H9 (cell line): Measurements from ENCODE around the gene GATC. TPM values are rescaled to one million over a fixed set of nuclear protein-coding genes. Genes with fewer than 3 reads are reported as not detected.

Experiments
- DNase-seq: peaks from one replicate; pipeline ENCODE4 v3.0.0-alpha.2; 2017
- H2AFZ ChIP-seq: one replicate; pipeline ENCODE4 v1.6.1; 2013; ENCODE audit warnings: mild to moderate bottlenecking, low read length, control low read depth, moderate library complexity
- H2AK5ac ChIP-seq: 2 replicates; pipeline ENCODE4 v1.6.1; 2013; ENCODE audit warnings: low read length, control low read depth, mixed read lengths; ENCODE audit not compliant: insufficient read length
- H2BK120ac ChIP-seq: one replicate; pipeline ENCODE4 v1.6.1; 2013; ENCODE audit warnings: low read depth, mild to moderate bottlenecking, low read length, control low read depth, inconsistent platforms; ENCODE audit not compliant: poor library complexity, severe bottlenecking
- H2BK12ac ChIP-seq: 2 replicates; pipeline ENCODE4 v1.6.1; 2013; ENCODE audit warnings: low read length, control low read depth, mixed read lengths, low read depth; ENCODE audit not compliant: insufficient read length
- H2BK15ac ChIP-seq: 2 replicates; pipeline ENCODE4 v1.6.1; 2013; ENCODE audit warnings: low read depth, low read length, control low read depth
- H2BK20ac ChIP-seq: one replicate; pipeline ENCODE4 v1.6.1; 2013; ENCODE audit warnings: low read depth, mild to moderate bottlenecking, low read length, control low read depth, inconsistent platforms; ENCODE audit not compliant: poor library complexity, severe bottlenecking
- H2BK5ac ChIP-seq: 2 replicates; pipeline ENCODE4 v1.6.1; 2013; ENCODE audit warnings: low read length, control low read depth, mixed read lengths; ENCODE audit not compliant: insufficient read length
- H3K14ac ChIP-seq: 2 replicates; pipeline ENCODE4 v1.6.1; 2013; ENCODE audit warnings: low read length, control low read depth; ENCODE audit not compliant: insufficient read depth
- H3K18ac ChIP-seq: 2 replicates; pipeline ENCODE4 v1.6.1; 2013; ENCODE audit warnings: low read depth, mild to moderate bottlenecking, mixed read lengths, low read length, control low read depth; ENCODE audit not compliant: insufficient read length
- H3K23ac ChIP-seq: 2 replicates; pipeline ENCODE4 v1.6.1; 2013; ENCODE audit warnings: low read length, control low read depth, mixed read lengths, low read depth; ENCODE audit not compliant: insufficient read length
- H3K23me2 ChIP-seq: 2 replicates; pipeline ENCODE4 v1.6.1; 2013; ENCODE audit warnings: low read depth, mild to moderate bottlenecking, mixed read lengths, low read length, control low read depth; ENCODE audit not compliant: insufficient read length, poor library complexity, severe bottlenecking
- H3K27ac ChIP-seq: 2 replicates; pipeline ENCODE4 v1.5.1; 2013; ENCODE audit warnings: low read length, control low read depth, mixed read lengths, low read depth; ENCODE audit not compliant: insufficient read length
- H3K27me3 ChIP-seq: 2 replicates; pipeline ENCODE4 v1.6.1; 2013; ENCODE audit warnings: low read length, control low read depth, inconsistent platforms; ENCODE audit not compliant: insufficient read depth
- H3K4ac ChIP-seq: 2 replicates; pipeline ENCODE4 v1.6.1; 2013; ENCODE audit warnings: low read depth, mild to moderate bottlenecking, control low read depth, inconsistent platforms, low read length, moderate library complexity
- H3K4me1 ChIP-seq: 2 replicates; pipeline ENCODE4 v1.6.1; 2013; ENCODE audit warnings: low read length, control low read depth, inconsistent platforms; ENCODE audit not compliant: insufficient read depth
- H3K4me2 ChIP-seq: 2 replicates; pipeline ENCODE4 v1.6.1; 2013; ENCODE audit warnings: low read length, control low read depth, mixed read lengths; ENCODE audit not compliant: insufficient read length, insufficient read depth
- H3K56ac ChIP-seq: 2 replicates; pipeline ENCODE4 v1.6.1; 2013; ENCODE audit warnings: low read depth, mild to moderate bottlenecking, mixed read lengths, low read length, control low read depth; ENCODE audit not compliant: insufficient read length
- H3K79me1 ChIP-seq: 2 replicates; pipeline ENCODE4 v1.6.1; 2013; ENCODE audit warnings: low read depth, mild to moderate bottlenecking, moderate library complexity, low read length, control low read depth, inconsistent platforms; ENCODE audit not compliant: insufficient read depth, poor library complexity, severe bottlenecking
- H3K79me2 ChIP-seq: 2 replicates; pipeline ENCODE4 v1.6.1; 2013; ENCODE audit warnings: low read length, control low read depth, inconsistent platforms; ENCODE audit not compliant: insufficient read depth
- H3K9ac ChIP-seq: 2 replicates; pipeline ENCODE4 v1.6.1; 2013; ENCODE audit warnings: low read length, control low read depth, mixed read lengths; ENCODE audit not compliant: insufficient read length; ENCODE audit errors: extremely low read depth
- H3K9me3 ChIP-seq: one replicate; pipeline ENCODE4 v1.6.1; 2013; ENCODE audit warnings: low read depth, low read length, inconsistent platforms; ENCODE audit not compliant: control insufficient read depth
- H3T11ph ChIP-seq: one replicate; pipeline ENCODE4 v1.6.1; 2013; ENCODE audit warnings: mild to moderate bottlenecking, low read length, control low read depth, inconsistent platforms
- H4K20me1 ChIP-seq: one replicate; pipeline ENCODE4 v1.6.1; 2013; ENCODE audit not compliant: control insufficient read depth, insufficient read length, insufficient read depth
- H4K5ac ChIP-seq: 2 replicates; pipeline ENCODE4 v1.6.1; 2013; ENCODE audit warnings: low read depth, mild to moderate bottlenecking, mixed read lengths, low read length, control low read depth; ENCODE audit not compliant: insufficient read length
- H4K8ac ChIP-seq: replicated peaks from 2 replicates; pipeline ENCODE4 v1.6.1; 2013; ENCODE audit warnings: low read length, control low read depth, mixed read lengths, low read depth; ENCODE audit not compliant: insufficient read length
- H4K91ac ChIP-seq: 2 replicates; pipeline ENCODE4 v1.6.1; 2013; ENCODE audit warnings: low read depth, mild to moderate bottlenecking, moderate library complexity, mixed read lengths, low read length, control low read depth; ENCODE audit not compliant: insufficient read length
- H3K27ac Mint-ChIP-seq, 3 experiments: 2 replicates in 2 of 3; 3 replicates in 1 of 3; pipeline ENCODE4 v1.8.0; 2020 to 2021; ENCODE audit warnings: mixed read lengths in 3 of 3, mild to moderate bottlenecking in 1 of 3, moderate library complexity in 1 of 3
- H3K27me3 Mint-ChIP-seq: 2 replicates; pipeline ENCODE4 v1.8.0; 2021; ENCODE audit warnings: low read depth, mild to moderate bottlenecking, moderate library complexity, mixed read lengths
- H3K36me3 Mint-ChIP-seq, 3 experiments: 2 replicates in 2 of 3; 3 replicates in 1 of 3; pipeline ENCODE4 v1.8.0; 2020 to 2021; ENCODE audit warnings: low read depth in 3 of 3, mixed read lengths in 3 of 3; ENCODE audit not compliant: insufficient read depth in 1 of 3
- H3K4me1 Mint-ChIP-seq, 2 experiments: 2 replicates each; pipeline ENCODE4 v1.8.0; 2020; ENCODE audit warnings: mixed read lengths in 2 of 2
- H3K4me3 Mint-ChIP-seq, 2 experiments: 2 replicates in 1 of 2; 3 replicates in 1 of 2; pipeline ENCODE4 v1.8.0; 2020 to 2021; ENCODE audit warnings: mild to moderate bottlenecking in 2 of 2, mixed read lengths in 2 of 2, moderate library complexity in 1 of 2
- H3K9me3 Mint-ChIP-seq, 2 experiments: 2 replicates in 1 of 2; 3 replicates in 1 of 2; pipeline ENCODE4 v1.8.0; 2020; ENCODE audit warnings: mild to moderate bottlenecking in 2 of 2, mixed read lengths in 2 of 2, moderate library complexity in 1 of 2
- CTCF ChIP-seq: fragments of 200-600 bp; sonication (generic); conservative IDR thresholded peaks from 3 replicates; pipeline ENCODE4 v1.8.0; 2021; ENCODE audit warnings: antibody characterized with exemption, mild to moderate bottlenecking
- WGBS: extraction: QIAGEN DNeasy Blood & Tissue Kit; methylation state at CpG from one replicate; pipeline ENCODE4 v1.1.7; 2013; ENCODE audit warnings: missing lambda C conversion rate, low lambda C conversion rate, mixed read lengths; ENCODE audit not compliant: insufficient read length; ENCODE audit errors: extremely low coverage; 5-methylcytosine and 5-hydroxymethylcytosine counted together
- total RNA-seq: library from RNA; stranded (reverse); gene quantifications from 2 replicates; pipeline ENCODE4 v1.2.1, GENCODE V29; 2021

The GATC gene
- total RNA-seq, 1 experiment from 2014 or later = 25.9 TPM

- Histone ChIP-seq H2AFZ (no peak overlapping the region), H2BK5ac (no peak overlapping the region), H3K14ac (no peak overlapping the region), H3K56ac (no peak overlapping the region), H2BK20ac (no peak overlapping the region), H3K79me2 (no peaks in the 10 kb centered on the region), H4K20me1 (no peaks in the 10 kb centered on the region), H3K4me1 (no peaks in the 10 kb centered on the region), H2BK12ac (no peak overlapping the region), H3K79me1 (no peaks in the 10 kb centered on the region), H2BK120ac (no peak overlapping the region), H3T11ph (no peak overlapping the region), H3K4ac (no peak overlapping the region), H3K9me3 (no peaks in the 10 kb centered on the region), H2BK15ac (no peak overlapping the region), H3K27me3 (no peaks in the 10 kb centered on the region), H4K5ac (no peak overlapping the region), H3K4me2 (no peak overlapping the region), H4K8ac (no peak overlapping the region), H4K91ac (no peak overlapping the region), H2AK5ac (no peak overlapping the region), H3K9ac (no peak overlapping the region), H3K27ac (no peak overlapping the region), H3K23ac (no peak overlapping the region), H3K18ac (no peak overlapping the region), H3K23me2 (no peaks in the 10 kb centered on the region)
- H3K36me3 Mint-ChIP-seq = peaks cover 0 to 11% (median 6%) of the 10 kb centered on the region in 3 experiments; a peak in 5 of 7 replicates
- no peaks in the 10 kb centered on the region for H3K27me3 Mint-ChIP-seq
- H3K4me3 Mint-ChIP-seq = no peak overlapping the region
- no peaks in the 10 kb centered on the region for H3K9me3 Mint-ChIP-seq
- no peaks in the 10 kb centered on the region for H3K4me1 Mint-ChIP-seq
- no peak for DNase-seq
- no CpG with 5 or more reads among the region's 4 CpGs for WGBS
- no peak overlapping the region for H3K27ac Mint-ChIP-seq
- TF ChIP-seq CTCF = no peak
Observed at GRCh38 chr12:120489018-120489417, 42.8 kb downstream of the GATC start.
